ENCODE results near the gene FKRP.

The FKRP gene

GRCh38 chr19:46732172-46732938 is 13.5 kb upstream of the FKRP start:
- no peak for DNase-seq

- DNase-seq = no peak
Observed at GRCh38 chr19:46732966-46733689, 12.7 kb upstream of the FKRP start.

- no peak for DNase-seq
Observed at GRCh38 chr19:46733690-46734292, 12.1 kb upstream of the FKRP start.

GRCh38 chr19:46736531-46737297 is 9.1 kb upstream of the FKRP start:
- DNase-seq = peak; percentile 44

- DNase-seq = no peak
Observed at GRCh38 chr19:46737298-46737654, 8.6 kb upstream of the FKRP start.

- DNase-seq = no peak
Observed at GRCh38 chr19:46737761-46738171, 8.1 kb upstream of the FKRP start.

- peak; percentile 52 for DNase-seq
Observed at GRCh38 chr19:46739290-46739771, 6.5 kb upstream of the FKRP start.

- no peak for DNase-seq
Observed at GRCh38 chr19:46741447-46741846, 4.4 kb upstream of the FKRP start.

- DNase-seq = no peak
Observed at GRCh38 chr19:46742926-46743480, 2.9 kb upstream of the FKRP start.

- DNase-seq = no peak
Observed at GRCh38 chr19:46744005-46744691, 1.7 kb upstream of the FKRP start.

- DNase-seq = peak; percentile 21
Observed at GRCh38 chr19:46745030-46745429, 827 bp upstream of the FKRP start.

GRCh38 chr19:46746281-46747057 is 612 bp downstream of the FKRP start, which contains the start of gene STRN4:
TSS of gene STRN4 (minus strand) at chr19:46746450. CDS start at chr19:46746430, 20 bp downstream.
- peak; percentile 76 for DNase-seq

GRCh38 chr19:46748325-46749109 is 2.7 kb downstream of the FKRP start:
- DNase-seq = peak; percentile 65

- DNase-seq = no peak
Observed at GRCh38 chr19:46753420-46754155, 7.7 kb downstream of the FKRP start.

- no peak for DNase-seq
Observed at GRCh38 chr19:46755077-46755852, 9.4 kb downstream of the FKRP start.

- DNase-seq = no peak
Observed at GRCh38 chr19:46755853-46756543, 10.1 kb downstream of the FKRP start.

GRCh38 chr19:46756544-46756888 is 10.7 kb downstream of the FKRP start:
- peak; percentile 29 for DNase-seq

- DNase-seq = no peak
Observed at GRCh38 chr19:46759206-46759605, 13.3 kb downstream of the FKRP start.

All from femur (tissue), 1 donor.